Type B pancreatic cell (in vitro differentiated cells): ENCODE data around the gene IZUMO1. TPM values are rescaled to one million over a fixed set of nuclear protein-coding genes. Genes with fewer than 3 reads are reported as not detected.

Experiments
- DNase-seq: peaks from one replicate; pipeline ENCODE4 v3.0.0; 2021; ENCODE audit warnings: mixed read lengths; ENCODE audit not compliant: unreplicated experiment; ENCODE audit errors: extremely low spot score
- H3K27ac Mint-ChIP-seq: 2 replicates; pipeline ENCODE4 v1.8.0; 2021; ENCODE audit warnings: mild to moderate bottlenecking, mixed read lengths
- H3K27me3 Mint-ChIP-seq: 2 replicates; pipeline ENCODE4 v1.8.0; 2021; ENCODE audit warnings: mixed read lengths
- H3K36me3 Mint-ChIP-seq: 2 replicates; pipeline ENCODE4 v1.8.0; 2021; ENCODE audit warnings: mixed read lengths
- H3K4me1 Mint-ChIP-seq: one replicate; pipeline ENCODE4 v1.8.0; 2021; ENCODE audit warnings: mixed read lengths; ENCODE audit not compliant: unreplicated experiment
- H3K4me3 Mint-ChIP-seq: 2 replicates; pipeline ENCODE4 v1.8.0; 2021; ENCODE audit warnings: mild to moderate bottlenecking, mixed read lengths
- H3K9me3 Mint-ChIP-seq: 2 replicates; pipeline ENCODE4 v1.8.0; 2021; ENCODE audit warnings: mixed read lengths
- CTCF ChIP-seq: fragments of 200-600 bp; sonication (generic); conservative IDR thresholded peaks from 2 replicates; pipeline ENCODE4 v1.5.0; 2021; ENCODE audit warnings: antibody characterized with exemption, mild to moderate bottlenecking
- total RNA-seq: library from RNA; stranded (reverse); gene quantifications from 2 replicates; pipeline ENCODE4 v1.2.1, GENCODE V29; 2021; ENCODE audit warnings: low replicate concordance

The IZUMO1 gene
- total RNA-seq, 1 donor from 2014 or later: 4.8 TPM

GRCh38 chr19:48714759-48715675 lies 31.7 kb downstream of the IZUMO1 start:
- Mint-ChIP-seq H3K4me3 (peak overlapping the region; percentile 92), H3K4me1 (peaks cover 27% of the 10 kb centered on the region), H3K27ac (peak overlapping the region; percentile 93), H3K36me3 (peaks cover 3% of the 10 kb centered on the region), H3K9me3 (no peaks in the 10 kb centered on the region), H3K27me3 (no peaks in the 10 kb centered on the region)
- no peak for TF ChIP-seq CTCF
- no peak for DNase-seq

GRCh38 chr19:48713864-48714755 lies 32.6 kb downstream of the IZUMO1 start:
- H3K36me3 Mint-ChIP-seq: peaks cover 3% of the 10 kb centered on the region
- H3K27ac Mint-ChIP-seq: peak overlapping the region; percentile 93

GRCh38 chr19:48713041-48713863 lies 33.5 kb downstream of the IZUMO1 start:
- no peak for DNase-seq
- peak; percentile 58 for TF ChIP-seq CTCF
- H3K4me1 Mint-ChIP-seq: peaks cover 27% of the 10 kb centered on the region
- no peaks in the 10 kb centered on the region for H3K27me3 Mint-ChIP-seq
- H3K36me3 Mint-ChIP-seq: peaks cover 3% of the 10 kb centered on the region
- no peaks in the 10 kb centered on the region for H3K9me3 Mint-ChIP-seq
- peak overlapping the region; percentile 93 for H3K27ac Mint-ChIP-seq
- H3K4me3 Mint-ChIP-seq: peak overlapping the region; percentile 92

More at GRCh38 chr19:48713864-48714755, 32.6 kb downstream of the IZUMO1 start:
- H3K9me3 Mint-ChIP-seq: no peaks in the 10 kb centered on the region
- H3K4me1 Mint-ChIP-seq: peaks cover 27% of the 10 kb centered on the region
- peak overlapping the region; percentile 92 for H3K4me3 Mint-ChIP-seq
- no peaks in the 10 kb centered on the region for H3K27me3 Mint-ChIP-seq
- DNase-seq: peak; percentile 100
- TF ChIP-seq CTCF: no peak

- Mint-ChIP-seq H3K36me3 (peaks cover 3% of the 10 kb centered on the region), H3K4me3 (peak overlapping the region; percentile 65), H3K27me3 (no peaks in the 10 kb centered on the region), H3K9me3 (no peaks in the 10 kb centered on the region), H3K4me1 (peaks cover 23% of the 10 kb centered on the region), H3K27ac (no peak overlapping the region)
- DNase-seq: no peak
- no peak for TF ChIP-seq CTCF
Measured at GRCh38 chr19:48711106-48711662, 35.5 kb downstream of the IZUMO1 start.

GRCh38 chr19:48708471-48708870 lies 38.2 kb downstream of the IZUMO1 start:
- Mint-ChIP-seq H3K36me3 (peaks cover 6% of the 10 kb centered on the region), H3K27me3 (no peaks in the 10 kb centered on the region), H3K27ac (no peak overlapping the region), H3K9me3 (no peaks in the 10 kb centered on the region), H3K4me3 (no peak overlapping the region), H3K4me1 (peaks cover 13% of the 10 kb centered on the region)
- no peak for DNase-seq
- TF ChIP-seq CTCF: no peak
